ENCODE data around the gene RFX8.
"Not testable (repeated sequence)": the region's sequence is repeated elsewhere in the genome, so short reads cannot be mapped to it uniquely, and the experiment has no call there.

Gene RFX8

DNA sequence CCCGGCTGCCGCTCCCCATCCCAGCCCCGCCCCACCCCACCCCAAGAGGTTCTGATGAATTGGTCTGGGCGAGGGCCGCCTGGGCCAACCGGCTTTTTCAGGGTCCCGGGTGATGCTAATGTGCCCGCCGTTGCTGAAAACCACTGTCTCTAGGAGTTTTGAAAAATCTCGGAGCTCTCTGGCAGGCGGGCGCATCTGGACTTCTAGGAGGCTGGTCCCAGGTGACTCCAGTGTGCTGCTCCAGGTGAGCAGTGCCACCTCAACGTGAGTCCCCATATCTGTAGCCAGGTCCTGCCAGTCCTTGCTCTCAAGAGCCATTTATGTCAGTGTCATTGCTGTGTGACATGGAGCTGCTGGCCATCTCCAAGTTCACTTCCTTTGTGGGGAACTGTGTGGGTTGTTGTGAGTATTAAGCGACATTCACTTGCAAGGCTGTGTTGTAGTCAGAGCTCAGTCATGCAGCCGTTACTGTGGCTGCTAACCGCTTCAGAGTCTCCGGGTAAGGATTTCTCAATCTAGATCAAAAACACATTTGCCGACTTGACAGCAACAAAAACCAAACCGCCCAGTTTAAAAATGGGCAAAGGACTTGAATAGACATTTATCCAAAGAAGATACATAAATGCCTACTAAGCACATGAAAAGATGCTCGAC, at the start of gene RFX8:
RFX8 (minus strand) TSS at position 382 of the 654 bp plus-strand sequence. CDS start 8,264 bp downstream, outside the sequence.
- H3K4me3 ChIP-seq, result peak within 1 kb of the TSS; percentile 33 to 60 (median 49)
- H3K27ac ChIP-seq, result peak within 1 kb of the TSS; percentile 34 to 93 (median 83)

DNA sequence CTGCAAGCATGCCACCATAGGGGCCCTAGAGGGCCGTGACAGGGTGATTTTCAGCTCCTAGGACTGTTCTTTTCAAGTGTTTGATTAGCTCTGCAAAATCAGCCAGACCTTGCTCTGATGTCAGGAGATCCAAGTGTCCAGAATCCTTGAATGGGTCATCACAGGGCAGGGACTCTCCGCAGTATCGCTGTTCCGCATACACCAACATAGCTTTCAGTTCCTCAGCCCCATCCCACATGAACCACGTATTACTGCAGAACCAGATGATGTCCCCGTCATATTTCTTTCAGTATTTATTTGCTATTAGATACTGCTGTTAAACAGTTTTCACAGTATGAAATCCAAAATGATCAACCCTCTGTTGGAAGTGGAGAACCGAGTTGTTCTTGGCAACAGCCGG, 46.6 kb upstream of the RFX8 start:
- Histone ChIP-seq H3K27ac (no peak overlapping the region), H3K4me3 (no peak overlapping the region)

DNA sequence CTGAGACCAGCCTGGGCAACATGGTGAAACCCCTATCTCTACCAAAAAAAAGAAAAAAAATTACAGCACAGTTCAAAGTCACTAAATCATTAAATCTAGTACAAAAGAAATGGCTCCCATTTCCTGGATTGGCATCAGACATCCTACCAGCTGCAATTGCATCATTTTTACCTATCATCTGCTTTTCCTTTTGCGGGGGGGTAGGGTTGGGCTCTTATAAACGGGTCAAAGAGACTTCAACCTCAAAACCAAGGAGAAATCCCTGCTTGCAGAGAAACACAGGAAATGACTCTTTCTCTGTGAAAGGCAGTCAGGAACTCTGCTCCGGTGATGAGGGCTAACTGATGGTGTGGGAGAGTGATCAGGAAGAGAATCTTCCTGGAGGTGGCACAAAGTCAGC, 45.3 kb upstream of the RFX8 start:
- no peak overlapping the region for H3K4me3 ChIP-seq
- peak overlapping the region in 1 of 21 experiments; percentile 52 for H3K27ac ChIP-seq

DNA sequence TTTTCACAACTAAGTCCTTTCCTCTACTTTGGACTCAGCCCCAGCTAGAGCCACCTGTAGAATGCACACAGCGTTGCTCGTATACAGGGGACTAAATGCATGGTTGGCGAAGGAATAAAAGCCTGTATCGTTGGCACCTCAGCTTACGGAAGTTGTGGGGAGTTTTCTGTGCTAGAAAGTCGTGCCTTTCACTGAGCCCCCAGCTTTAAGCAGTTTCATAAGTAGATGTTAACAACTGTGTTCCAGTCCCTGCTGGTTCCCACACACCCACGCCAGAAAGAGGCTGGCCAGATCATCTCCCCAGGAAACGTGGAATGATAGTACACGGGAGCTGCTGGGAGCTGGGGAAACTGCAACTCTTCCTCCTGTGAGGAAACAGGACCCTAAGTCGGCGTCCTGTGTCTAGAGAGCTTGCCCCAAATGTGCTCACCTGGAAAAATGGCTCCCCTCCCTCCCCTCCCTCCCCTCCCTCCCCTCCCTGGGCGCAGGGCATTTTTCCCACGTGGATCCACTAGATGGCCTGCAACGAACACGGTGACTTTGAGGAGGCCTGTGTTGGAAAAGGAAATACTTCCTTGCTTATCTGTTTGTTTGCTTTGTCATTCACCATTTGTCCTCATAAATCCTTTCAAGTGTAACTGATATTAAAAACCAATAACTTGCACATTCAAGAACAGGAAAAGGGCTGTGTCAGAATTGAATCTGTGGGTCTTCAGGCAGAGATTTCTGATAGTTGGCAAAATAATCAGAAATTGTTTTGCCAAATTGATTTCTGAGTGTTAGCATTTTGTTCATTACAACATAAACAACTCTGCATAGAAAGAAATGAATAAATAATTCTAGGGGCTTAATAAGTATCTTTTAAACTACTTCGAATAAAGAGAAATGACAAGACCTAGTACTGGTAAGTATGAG, 43.9 kb upstream of the RFX8 start:
- H3K4me3 ChIP-seq, result peak overlapping the region in 1 of 7 experiments; percentile 11

DNA sequence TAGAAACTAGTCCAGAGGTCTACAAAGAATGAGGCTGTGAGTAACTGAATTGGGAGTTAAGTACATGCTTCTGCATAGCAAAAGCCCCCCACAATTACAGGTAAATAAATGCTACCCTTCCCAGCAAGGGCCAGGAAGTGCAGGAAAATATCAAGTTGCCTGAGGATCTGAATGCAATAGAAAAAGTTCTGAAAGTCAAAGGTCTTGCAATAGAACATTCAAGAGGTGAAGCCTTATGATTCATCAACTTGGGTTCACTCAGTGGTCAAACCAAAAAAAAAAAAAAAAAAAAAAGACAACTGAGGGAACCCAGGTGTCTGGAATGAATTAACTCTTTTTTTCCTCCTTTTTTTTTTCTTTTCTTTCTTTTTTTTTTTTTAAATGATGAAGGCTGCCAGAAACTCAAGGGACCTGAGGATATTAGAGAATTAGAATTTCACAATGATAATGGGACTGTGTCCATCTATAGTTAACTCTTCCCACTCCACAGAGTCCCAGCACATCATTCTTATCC, 42.9 kb upstream of the RFX8 start:
- no peak overlapping the region for H3K27ac ChIP-seq
- H3K4me3 ChIP-seq, result no peak overlapping the region

More for the DNA sequence above, 43.9 kb upstream of the RFX8 start:
- peak overlapping the region in 1 of 21 experiments; percentile 17 for H3K27ac ChIP-seq

DNA sequence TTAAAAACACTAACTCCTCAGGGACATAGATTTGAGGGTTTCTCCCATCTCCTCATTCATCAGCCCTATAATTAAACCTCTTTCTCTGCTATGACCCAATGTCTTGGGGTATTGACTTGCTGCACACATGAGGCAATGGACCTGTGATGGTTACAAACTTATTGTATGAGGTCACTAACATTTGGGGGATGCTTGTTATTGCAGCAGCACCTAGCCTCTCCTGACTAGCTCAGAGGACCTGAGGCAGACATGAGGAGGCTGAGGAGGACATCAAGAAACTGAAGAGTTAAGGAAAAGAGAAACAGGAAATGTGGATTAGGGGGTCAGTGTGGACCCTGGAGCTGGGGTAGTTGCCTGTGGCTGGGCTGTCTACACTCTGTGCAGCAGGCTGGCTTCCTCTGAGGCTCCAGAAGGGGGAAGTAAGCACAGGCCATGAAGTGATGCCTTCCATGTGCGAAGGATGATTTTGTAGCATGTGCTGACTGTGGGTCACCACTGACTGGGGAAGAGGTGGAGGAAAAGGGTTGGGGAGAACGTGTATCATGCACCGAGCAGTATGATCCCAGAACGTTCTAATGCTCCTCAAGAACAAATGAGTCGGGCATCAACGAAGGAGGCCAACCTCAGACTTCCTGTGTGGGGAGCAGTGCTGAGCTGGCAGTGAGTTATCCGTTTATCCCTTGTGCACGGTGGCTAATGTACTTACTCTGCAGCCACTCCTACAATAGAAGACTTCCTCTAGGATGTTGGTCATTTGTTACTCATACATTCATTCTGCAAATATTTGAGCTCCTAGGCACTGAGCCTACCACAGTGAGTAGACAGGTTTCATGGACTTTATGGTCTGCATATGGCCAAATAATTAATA, 42.1 kb upstream of the RFX8 start:
- Histone ChIP-seq H3K27ac (peak overlapping the region in 1 of 21 experiments; percentile 66), H3K4me3 (no peak overlapping the region)

DNA sequence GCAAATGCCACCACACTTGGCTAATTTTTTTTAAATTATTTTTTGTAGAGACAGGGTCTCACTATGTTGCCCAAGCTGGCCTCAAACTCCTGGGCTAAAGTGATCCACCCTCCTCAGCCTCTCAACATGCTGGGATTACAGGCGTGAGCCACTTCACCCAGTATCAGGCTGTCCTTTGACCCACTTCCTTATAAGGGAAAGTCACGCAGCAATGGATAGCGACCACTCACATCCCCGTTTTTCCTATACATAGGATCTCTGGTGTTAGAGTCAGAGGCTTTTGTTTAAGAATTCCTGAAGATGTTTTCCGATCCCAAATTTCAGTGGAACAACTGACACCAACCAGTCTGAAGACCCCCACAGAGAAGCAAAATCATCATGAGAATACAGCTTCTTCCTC, 41.4 kb upstream of the RFX8 start:
- Histone ChIP-seq H3K4me3 (no peak overlapping the region), H3K27ac (peak overlapping the region in 1 of 21 experiments; percentile 66)

DNA sequence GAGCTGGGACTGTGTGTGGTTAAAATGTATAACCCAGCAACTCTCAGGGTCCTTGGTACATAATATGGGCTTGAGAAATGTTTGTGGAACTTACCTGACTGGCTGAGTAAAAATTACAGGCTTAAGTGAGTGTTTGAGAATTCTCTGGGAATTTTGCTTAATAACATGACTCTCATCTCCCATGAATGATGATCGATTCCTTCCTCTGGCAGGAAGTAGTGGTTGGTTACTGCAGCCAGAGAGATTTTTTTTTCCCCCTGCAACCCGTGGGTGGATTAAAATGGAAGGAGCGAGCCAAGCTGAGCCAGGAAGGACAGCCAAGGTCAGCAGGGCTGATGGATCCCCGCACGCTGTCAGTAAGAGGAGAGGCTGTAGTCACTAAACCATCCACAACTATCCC, 40.6 kb upstream of the RFX8 start:
- H3K27ac ChIP-seq, result peak overlapping the region in 1 of 21 experiments; percentile 23
- no peak overlapping the region for H3K4me3 ChIP-seq

DNA sequence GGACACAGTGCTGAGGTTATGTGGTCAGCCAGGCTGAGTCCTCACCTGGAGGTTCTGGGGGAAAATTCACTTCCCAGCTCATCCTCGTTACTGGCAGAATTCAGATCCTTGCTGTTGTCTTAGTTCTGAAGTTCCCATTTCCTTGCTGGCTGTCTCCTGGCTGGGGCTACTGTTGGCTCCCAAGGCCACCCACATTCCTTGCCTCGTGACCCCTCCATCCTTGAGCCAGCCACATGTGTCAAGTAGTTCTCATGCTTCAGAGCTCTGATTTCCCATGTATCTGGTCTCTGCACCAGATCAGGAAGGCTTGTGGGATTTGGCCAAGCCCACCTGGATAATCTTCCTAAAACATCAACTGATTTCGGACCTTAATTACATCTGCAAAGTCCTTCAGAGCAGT, 38.1 kb upstream of the RFX8 start:
- Histone ChIP-seq H3K27ac (no peak overlapping the region), H3K4me3 (no peak overlapping the region)

DNA sequence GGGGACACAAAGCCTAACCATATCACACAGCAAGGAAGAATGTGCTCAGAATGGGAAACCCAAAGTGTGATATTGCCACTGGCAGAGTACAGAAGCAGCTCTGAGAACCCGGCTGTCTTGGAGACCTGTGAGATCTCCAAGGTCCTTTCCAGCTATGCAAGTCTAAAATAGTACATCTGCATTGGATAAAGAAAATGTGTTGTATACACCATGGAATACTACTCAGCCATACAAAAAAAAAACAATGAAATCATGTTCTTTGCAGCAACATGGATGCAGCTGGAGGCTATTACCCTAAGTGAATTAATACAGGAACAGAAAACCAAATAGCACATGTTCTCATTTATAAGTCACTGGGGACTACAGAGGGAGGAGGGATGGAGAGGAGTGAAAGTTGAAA, 36.5 kb upstream of the RFX8 start:
- Histone ChIP-seq H3K27ac (no peak overlapping the region), H3K4me3 (no peak overlapping the region)

DNA sequence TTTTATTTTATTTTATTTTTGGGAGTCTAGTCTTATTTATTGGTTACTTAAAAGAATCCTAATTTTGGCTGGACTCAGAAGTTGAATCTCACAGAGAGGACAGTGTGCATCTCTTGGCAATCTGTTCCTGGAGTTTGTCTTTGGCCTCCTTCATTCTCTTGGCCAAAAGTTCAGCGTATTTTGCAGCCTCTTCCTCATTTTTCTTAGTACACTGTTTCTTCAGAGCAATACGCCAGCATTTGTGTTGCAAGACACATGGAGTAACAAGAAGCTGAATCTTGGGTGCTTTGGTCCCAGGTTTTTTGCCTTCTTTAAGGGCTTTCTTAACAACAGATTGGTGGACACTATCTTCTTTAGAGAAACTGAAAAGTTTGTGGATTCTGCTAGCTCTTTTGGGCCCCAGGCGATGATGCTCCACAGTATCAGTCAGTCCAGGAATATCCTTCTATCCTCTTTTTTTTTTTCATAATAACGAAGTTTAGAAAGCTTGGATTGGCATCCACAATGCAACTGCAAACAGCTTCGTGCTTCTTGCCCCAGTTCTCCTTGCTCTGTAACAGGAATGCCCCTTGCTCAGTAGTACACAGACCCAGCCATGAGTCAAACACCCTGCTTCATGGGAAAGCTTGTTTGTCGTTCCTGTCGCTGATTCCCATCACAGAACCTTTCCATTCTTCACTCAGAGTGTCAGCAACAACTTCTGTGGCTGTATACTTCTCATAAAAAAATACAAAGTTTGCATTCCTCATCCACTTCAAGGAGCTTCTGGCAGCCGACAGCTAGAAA, 34.8 kb upstream of the RFX8 start:
- Histone ChIP-seq H3K4me3 (no peak overlapping the region), H3K27ac (no peak overlapping the region)

DNA sequence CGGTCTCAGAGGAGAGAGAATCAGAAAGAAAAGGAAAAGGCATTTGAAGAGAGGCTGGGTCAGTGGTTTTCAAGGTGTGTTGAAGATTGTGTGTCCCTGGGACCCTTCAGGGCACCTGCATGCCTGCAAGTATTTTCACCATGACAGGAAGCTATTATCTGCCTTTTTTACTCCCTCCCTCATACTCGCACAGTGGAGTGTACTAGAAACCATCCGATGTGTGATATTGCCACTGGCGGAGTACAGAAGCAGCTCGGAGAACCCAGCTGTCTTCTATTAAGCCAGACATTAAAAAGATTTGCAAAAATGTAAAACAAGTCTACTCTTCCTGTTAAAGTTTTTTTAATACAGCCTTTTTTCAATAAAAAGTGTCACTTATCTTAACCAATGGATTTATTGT, 33.7 kb upstream of the RFX8 start:
- no peak overlapping the region for H3K27ac ChIP-seq
- no peak overlapping the region for H3K4me3 ChIP-seq

DNA sequence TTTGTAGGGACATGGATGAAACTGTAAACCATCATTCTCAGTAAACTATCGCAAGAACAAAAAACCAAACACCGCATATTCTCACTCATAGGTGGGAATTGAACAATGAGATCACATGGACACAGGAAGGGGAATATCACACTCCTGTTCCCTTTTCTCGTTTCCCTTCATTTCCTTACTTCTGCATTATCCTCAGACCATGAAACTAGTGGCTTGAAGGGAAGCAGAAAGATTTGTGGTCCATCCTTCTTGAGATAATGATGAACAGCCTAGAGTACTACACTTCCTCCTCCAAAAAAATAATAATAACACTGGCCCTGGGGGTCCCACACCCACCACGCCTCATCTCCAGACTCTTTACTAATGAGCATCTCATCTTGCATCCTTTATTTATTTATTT, 30.4 kb upstream of the RFX8 start:
- H3K4me3 ChIP-seq, H3K27ac ChIP-seq: not testable (repeated sequence)

DNA sequence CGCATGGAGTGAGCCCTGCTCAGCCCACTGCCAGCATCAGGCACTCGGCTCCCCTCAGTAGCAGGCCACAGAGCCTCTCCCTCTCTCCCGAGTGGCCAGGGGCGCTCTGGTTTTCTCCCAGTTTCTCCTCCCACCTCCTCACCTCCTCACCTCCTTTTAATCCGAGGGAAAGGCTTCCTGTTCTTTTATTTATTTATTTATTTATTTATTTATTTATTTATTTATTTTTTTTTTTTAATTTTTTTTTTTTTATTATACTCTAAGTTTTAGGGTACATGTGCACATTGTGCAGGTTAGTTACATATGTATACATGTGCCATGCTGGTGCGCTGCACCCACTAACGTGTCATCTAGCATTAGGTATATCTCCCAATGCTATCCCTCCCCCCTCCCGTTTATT, 29.8 kb upstream of the RFX8 start:
- not testable (repeated sequence) for H3K4me3 ChIP-seq, H3K27ac ChIP-seq

DNA sequence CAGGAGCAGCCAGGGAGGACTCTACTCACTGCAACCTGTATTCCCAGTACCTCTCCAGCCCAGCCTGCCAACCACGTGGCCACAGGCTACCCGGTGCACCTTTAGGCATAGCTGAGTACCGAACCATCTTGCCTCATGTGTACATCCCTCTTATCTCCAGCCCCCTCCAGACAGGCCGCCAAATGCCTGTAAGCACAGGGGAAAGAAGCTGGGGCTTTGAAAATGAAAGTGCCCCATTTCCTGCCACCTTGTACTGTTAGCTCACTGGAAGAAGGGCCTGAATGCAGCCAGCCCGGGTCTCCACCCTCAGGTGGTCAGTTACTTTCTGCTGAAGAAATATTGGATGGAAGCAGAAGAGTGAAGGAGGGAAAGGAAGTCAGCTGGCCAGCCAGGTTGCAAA, 27.2 kb upstream of the RFX8 start:
- H3K27ac ChIP-seq, result no peak overlapping the region

DNA sequence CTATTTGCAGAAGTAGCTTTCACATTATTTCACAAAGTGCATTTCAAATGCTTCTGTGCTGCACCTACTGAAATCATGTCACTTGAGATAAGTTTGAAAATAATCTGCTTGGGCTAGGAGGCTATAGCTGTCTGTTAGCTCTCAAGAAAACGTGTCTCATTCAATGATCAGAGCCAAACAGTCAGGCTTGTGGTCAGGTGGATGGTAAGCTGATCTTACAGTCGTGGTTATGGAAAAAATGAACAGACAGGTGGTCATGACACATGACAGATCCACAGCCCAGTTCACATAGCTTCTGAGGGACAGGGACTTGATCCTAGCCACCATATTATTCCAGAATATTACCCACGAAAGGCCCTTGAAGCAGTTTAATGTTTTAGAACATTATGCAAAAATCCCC, 26.5 kb upstream of the RFX8 start:
- H3K4me3 ChIP-seq, result no peak overlapping the region
- H3K27ac ChIP-seq, result no peak overlapping the region

More for the DNA sequence above, 27.2 kb upstream of the RFX8 start:
- no peak overlapping the region for H3K4me3 ChIP-seq

DNA sequence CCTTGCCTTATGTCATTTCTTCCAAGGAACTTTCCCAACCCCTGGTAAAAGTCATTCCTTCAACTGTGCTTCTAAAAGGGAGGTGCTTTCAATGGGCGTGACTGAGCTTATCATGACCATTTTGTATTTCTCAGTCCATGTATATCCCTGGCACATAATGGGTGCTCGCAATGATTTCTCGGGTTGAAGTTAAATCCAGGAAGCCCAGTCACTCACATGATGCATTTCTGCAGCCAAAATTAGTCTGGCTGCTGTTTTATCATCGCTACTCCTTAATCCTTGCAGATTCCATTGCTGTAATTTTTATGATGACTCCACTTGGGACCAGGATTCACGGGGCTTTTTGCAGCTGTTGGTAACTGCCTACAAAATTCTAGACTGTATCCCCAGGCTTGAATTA, 25.9 kb upstream of the RFX8 start:
- Histone ChIP-seq H3K4me3 (no peak overlapping the region), H3K27ac (peak overlapping the region in 1 of 21 experiments; percentile 14)

DNA sequence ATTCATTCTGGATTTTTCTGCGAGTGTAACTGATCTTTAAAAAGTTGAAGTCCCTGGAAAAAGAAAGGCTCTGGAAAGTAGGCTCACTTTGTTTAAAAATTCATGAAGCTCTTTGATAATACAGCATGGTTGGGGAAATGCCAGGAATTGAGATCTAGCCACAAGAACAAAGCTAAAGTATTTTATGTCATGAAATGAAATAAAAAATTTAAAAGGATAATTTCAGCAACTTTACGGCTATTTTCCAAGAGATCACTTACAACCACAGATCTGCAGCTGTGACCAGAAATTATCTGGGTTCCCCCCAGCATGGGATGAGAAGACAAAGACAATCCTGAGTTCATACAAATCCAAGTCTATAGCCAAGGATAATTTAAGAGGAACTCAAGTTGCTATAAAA, 25.3 kb upstream of the RFX8 start:
- no peak overlapping the region for H3K4me3 ChIP-seq
- H3K27ac ChIP-seq, result no peak overlapping the region

DNA sequence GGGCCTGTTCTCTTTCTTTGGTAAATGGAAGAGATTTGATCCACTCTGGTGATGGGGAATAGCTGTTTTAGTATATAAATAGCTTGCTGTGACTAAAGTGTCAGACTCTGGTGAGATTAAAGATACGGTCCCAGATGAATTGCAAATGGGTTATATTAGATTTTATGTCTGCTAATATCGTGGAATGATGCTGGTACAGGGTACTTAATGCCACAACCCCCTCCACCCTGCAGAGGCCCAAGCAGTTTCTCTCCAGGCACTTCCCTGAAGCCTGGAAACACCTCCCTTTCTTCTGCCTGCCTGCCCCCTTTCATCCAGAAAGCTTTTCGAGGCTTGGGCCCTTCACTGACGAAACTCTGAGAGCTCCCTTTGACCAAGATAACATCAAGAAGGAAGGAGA, 21.4 kb upstream of the RFX8 start:
- H3K4me3 ChIP-seq, result no peak overlapping the region

More for the DNA sequence above, 21.4 kb upstream of the RFX8 start:
- no peak overlapping the region for H3K27ac ChIP-seq

All from skin epidermis (tissue), 12 donors.